Mucosa of stomach (tissue), 1 donor: ENCODE results near the gene BHLHE40.

ENCODE experiments used
- H3K27me3 ChIP-seq: one replicate; pipeline ENCODE4 v1.7.0; 2013; ENCODE audit warnings: mild to moderate bottlenecking, low read length; ENCODE audit not compliant: control insufficient read depth, insufficient read depth
- H3K36me3 ChIP-seq: one replicate; pipeline ENCODE4 v1.7.0; 2013; ENCODE audit warnings: low read length; ENCODE audit not compliant: control insufficient read depth, insufficient read depth
- H3K4me1 ChIP-seq: one replicate; pipeline ENCODE4 v1.7.0; 2013; ENCODE audit warnings: mild to moderate bottlenecking, low read length; ENCODE audit not compliant: control insufficient read depth, insufficient read depth
- H3K4me3 ChIP-seq: one replicate; pipeline ENCODE4 v1.7.0; 2013; ENCODE audit warnings: low read length
- H3K9ac ChIP-seq: one replicate; pipeline ENCODE4 v1.7.0; 2013; ENCODE audit warnings: mild to moderate bottlenecking, low read length, moderate library complexity
- H3K9me3 ChIP-seq: one replicate; pipeline ENCODE4 v1.7.0; 2013; ENCODE audit warnings: mild to moderate bottlenecking, low read length, moderate library complexity; ENCODE audit not compliant: control insufficient read depth
- donor health status: Pancreatic carcinoma.

BHLHE40 gene

DNA sequence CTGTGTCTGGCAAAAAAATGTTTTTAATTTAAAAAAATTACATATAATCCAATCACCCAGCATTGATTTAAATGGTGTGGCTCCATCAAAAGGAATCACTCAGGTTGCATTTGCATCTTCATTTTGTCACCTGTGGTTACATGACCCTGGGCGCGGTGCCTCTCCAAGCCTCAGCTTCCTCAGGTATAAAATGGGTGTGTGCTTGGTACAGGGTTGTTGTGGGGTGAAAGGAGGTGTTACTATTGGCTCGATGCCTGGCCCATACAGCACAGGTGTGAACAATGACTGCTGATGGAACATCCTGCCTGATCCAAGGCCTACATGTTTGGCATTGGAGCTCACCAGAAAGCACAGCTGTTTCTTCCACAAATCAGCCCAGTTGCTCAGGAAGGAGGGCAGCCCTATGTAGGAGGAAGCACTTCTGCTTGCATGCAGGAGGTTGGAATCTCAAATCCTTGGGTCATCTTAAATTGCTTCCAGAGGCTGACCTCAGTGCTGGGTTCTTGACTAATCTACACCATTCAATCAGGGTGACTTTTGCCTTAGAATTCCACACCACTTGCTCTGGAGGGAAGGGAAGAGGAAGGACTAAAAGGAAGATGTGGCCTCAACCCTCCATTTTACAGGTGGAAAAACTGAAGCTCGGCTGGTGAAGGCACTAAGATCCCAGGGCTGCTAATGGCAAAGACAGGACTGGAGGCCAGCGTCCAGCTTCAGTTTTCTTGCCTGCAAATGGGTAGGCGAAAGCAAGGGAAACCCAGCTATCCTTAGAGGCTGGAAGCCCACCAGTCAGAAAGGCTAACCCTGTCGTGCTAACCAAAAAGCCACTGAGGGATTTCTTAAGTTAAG is 31.7 kb downstream of the BHLHE40 start:
- H3K27me3 ChIP-seq: no peaks in the 10 kb centered on the region
- H3K4me1 ChIP-seq: peaks cover 38% of the 10 kb centered on the region
- no peaks in the 10 kb centered on the region for H3K36me3 ChIP-seq
- H3K4me3 ChIP-seq: no peak overlapping the region
- H3K9ac ChIP-seq: no peak overlapping the region
- no peaks in the 10 kb centered on the region for H3K9me3 ChIP-seq

DNA sequence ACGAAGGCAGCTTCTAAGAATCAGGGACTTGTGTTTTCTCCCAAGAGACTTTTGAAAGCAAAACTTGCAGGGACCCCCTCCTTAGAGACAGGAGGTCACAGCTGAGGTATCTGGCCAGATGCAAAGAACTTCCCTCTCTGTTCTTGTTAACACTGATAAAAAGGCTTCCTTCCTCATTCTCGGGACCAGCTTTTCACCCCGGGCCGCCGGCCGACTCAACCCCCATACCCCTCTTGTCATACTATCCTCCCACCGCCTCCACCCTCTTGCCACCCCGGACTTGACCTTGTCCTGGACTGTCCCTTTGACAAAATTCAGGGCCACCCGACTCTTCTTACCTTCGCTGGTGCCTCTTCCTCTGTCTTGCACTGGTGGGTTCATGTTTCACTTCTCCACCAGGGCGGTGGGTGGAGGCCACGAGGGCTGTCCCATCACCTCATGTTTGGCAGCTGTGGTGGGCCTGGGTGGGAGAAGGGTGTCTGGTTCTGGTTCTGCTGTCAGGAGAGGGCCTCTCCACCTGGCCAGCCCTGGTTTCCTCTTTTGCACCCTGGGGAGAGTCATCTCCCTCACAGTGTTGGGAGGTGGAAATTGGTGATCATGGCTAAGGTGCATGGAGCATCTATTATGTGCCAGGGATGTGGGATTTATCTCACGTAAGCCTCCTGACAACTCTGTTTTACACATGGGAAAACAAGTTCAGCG is 32.5 kb downstream of the BHLHE40 start:
- Histone ChIP-seq H3K27me3 (no peaks in the 10 kb centered on the region), H3K4me3 (no peak overlapping the region), H3K9me3 (no peaks in the 10 kb centered on the region), H3K36me3 (no peaks in the 10 kb centered on the region), H3K9ac (no peak overlapping the region), H3K4me1 (peaks cover 45% of the 10 kb centered on the region)

- Histone ChIP-seq H3K9ac (no peak overlapping the region), H3K9me3 (no peaks in the 10 kb centered on the region), H3K4me1 (peaks cover 52% of the 10 kb centered on the region), H3K36me3 (no peaks in the 10 kb centered on the region), H3K27me3 (no peaks in the 10 kb centered on the region), H3K4me3 (no peak overlapping the region)
Observed at GRCh38 chr3:5012367-5012766, 33.1 kb downstream of the BHLHE40 start.

- Histone ChIP-seq H3K4me1 (peaks cover 60% of the 10 kb centered on the region), H3K9me3 (no peaks in the 10 kb centered on the region), H3K4me3 (no peak overlapping the region), H3K27me3 (no peaks in the 10 kb centered on the region), H3K36me3 (no peaks in the 10 kb centered on the region), H3K9ac (no peak overlapping the region)
Observed at GRCh38 chr3:5013021-5013906, 34.0 kb downstream of the BHLHE40 start.

GRCh38 chr3:5014391-5014790 is 35.2 kb downstream of the BHLHE40 start:
- Histone ChIP-seq H3K9ac (no peak overlapping the region), H3K4me3 (no peak overlapping the region), H3K4me1 (peaks cover 71% of the 10 kb centered on the region)

GRCh38 chr3:5015056-5015455 is 35.8 kb downstream of the BHLHE40 start:
- Histone ChIP-seq H3K9ac (no peak overlapping the region), H3K4me3 (no peak overlapping the region), H3K4me1 (peaks cover 73% of the 10 kb centered on the region), H3K27me3 (no peaks in the 10 kb centered on the region), H3K36me3 (no peaks in the 10 kb centered on the region), H3K9me3 (no peaks in the 10 kb centered on the region)

More at GRCh38 chr3:5014391-5014790, 35.2 kb downstream of the BHLHE40 start:
- Histone ChIP-seq H3K36me3 (no peaks in the 10 kb centered on the region), H3K27me3 (no peaks in the 10 kb centered on the region), H3K9me3 (no peaks in the 10 kb centered on the region)

DNA sequence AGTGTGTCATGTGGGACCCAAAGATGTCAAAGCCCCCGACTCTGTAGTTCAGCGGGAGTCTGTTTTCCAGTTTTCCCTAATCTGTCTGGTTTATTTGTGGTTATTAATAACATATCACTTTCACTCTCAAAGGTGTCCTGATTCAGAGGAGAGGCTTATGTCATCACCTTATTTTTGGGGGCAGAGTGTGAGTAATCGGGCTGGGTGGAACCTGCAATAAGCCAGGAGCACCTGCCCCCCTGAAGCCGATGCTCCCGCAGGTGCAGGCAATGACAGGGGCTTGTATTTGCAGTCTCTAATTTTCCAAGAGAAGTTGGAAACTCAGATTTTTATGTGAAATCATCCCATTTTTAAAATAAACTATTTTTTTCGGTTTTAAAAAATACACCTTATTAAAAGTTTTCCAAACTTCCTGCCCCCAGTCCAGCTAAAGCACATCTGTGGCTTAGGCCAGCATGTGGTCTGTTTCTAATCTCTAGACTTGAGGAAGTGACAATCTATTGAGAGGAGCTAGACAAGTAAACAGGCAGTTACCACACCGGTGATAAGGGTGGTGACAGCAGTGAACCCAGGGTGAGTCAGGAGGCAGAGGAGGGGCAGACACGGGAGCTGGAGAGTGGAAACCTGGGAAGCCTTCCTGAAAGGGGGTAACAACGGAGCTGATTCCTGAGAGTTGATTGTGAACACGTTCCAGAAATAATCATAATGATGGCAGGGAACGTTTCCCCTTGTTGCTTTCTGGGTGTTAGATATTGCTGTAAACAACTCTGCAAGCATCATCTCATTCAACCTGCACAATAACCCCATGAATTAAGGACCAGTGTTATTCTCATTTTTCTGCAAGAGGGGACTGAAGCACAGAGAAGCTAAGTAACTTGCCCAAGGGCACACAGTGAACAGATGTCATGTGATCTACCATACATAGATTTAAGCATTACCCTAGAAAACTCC is 37.2 kb downstream of the BHLHE40 start:
- H3K4me1 ChIP-seq: peaks cover 77% of the 10 kb centered on the region
- H3K9me3 ChIP-seq: no peaks in the 10 kb centered on the region
- H3K27me3 ChIP-seq: no peaks in the 10 kb centered on the region
- no peaks in the 10 kb centered on the region for H3K36me3 ChIP-seq
- H3K9ac ChIP-seq: peak overlapping the region; percentile 2
- no peak overlapping the region for H3K4me3 ChIP-seq

GRCh38 chr3:5017925-5018531 is 38.8 kb downstream of the BHLHE40 start:
- Histone ChIP-seq H3K9me3 (no peaks in the 10 kb centered on the region), H3K36me3 (no peaks in the 10 kb centered on the region), H3K4me3 (no peak overlapping the region), H3K27me3 (no peaks in the 10 kb centered on the region), H3K9ac (peak overlapping the region; percentile 44), H3K4me1 (peaks cover 79% of the 10 kb centered on the region)

DNA sequence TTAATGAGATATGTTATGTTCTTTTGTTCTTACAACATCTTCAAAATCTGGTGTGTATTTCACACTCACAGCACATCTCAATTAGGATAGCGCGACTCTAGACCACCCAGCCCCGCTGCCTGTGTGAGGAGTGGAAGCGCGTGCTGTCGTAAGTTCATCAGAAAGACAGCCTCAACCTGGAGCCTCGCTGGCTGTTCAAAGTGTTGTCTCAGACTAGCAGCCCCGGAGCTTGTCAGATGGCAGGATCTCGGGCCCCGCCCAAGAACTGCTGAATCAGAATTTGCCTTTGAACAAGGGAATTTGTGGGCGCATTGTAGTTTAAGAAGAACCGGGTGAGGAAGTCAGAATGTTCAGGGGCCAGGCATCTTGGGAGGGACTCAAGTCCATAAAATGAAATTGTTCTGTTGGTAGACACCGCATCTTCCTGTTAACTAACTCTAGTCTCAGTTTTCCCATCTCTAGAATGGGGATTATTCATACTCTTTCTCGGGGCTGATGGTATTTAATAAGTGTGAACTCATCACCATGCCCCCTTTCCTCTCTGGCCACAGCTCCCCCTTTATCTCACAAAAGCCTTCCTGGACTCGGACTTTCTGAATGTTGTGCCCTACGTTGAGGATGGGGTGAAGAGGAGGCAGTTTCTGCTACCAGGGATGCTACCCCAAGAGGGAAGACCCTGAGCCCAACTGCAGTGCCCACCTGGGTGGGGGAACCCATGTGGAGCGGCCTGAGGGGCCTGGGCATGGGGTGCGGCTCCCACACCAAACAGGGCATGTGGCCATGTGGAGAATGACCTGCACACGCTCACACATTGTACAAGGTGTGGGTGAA is 40.4 kb downstream of the BHLHE40 start:
- Histone ChIP-seq H3K4me1 (peaks cover 73% of the 10 kb centered on the region), H3K9ac (no peak overlapping the region), H3K27me3 (no peaks in the 10 kb centered on the region), H3K36me3 (no peaks in the 10 kb centered on the region), H3K9me3 (no peaks in the 10 kb centered on the region), H3K4me3 (no peak overlapping the region)

DNA sequence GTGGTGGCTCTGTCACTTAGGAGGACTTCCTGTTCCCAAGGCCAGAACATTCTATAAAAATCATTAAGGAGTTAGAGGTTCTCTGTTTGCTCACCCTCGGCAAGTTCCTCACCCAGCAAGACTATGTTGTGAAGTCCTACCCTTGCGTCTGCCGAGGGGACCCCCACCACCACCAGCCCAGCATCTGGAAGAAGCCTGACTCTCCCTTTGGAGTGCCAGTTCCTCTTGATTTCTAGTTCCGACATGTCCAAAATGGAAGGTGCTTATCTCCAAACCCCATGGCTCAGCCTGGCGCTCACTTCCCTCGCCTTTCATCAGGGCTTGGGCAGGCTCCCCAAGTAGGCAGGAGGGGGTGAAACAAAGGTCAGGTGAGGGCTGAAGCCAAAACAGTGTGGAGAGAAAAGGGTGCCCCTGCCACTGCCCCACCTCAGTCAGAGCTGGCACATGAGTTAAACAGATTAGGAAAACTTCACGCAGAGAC is 41.0 kb downstream of the BHLHE40 start:
- Histone ChIP-seq H3K36me3 (no peaks in the 10 kb centered on the region), H3K4me3 (no peak overlapping the region), H3K4me1 (peaks cover 73% of the 10 kb centered on the region), H3K9ac (no peak overlapping the region), H3K9me3 (no peaks in the 10 kb centered on the region), H3K27me3 (no peaks in the 10 kb centered on the region)
